Heart left ventricle (tissue), 13 donors: ENCODE measurements around the gene IFIH1.

Source experiments
- POLR2A ChIP-seq, 2 donors: fragments of 450-650 bp; IDR thresholded peaks; one replicate each; pipeline ENCODE4 v1.6.1; 2017; ENCODE audit warnings: antibody characterized with exemption in 2 of 2, mild to moderate bottlenecking in 2 of 2, moderate library complexity in 2 of 2
- TF ChIP-seq, protein P1 (sequence below), 12 donors: fragments of 200-600 bp; sonication (generic) in 4 of 12; IDR thresholded peaks; one replicate each; pipeline versions ENCODE4 v1.5.0 to v1.8.0; 2018 to 2022; ENCODE audit warnings: antibody characterized with exemption in 12 of 12, mild to moderate bottlenecking in 5 of 12
- donor health status: ischemic (EF 13 %, LVEDD 7.1; RV severe dilation, severe dysfunction).
- donor health status: DM: no; HTN: yes; CAD: no.
- donor health status: DM: no; HTN: no; CAD: no.
- donor health status: ischemic (EF 25% LVEDD 6.9; RV normal size, moderate dysfunction).
- donor health status: ischemic (EF 25% LVEDD 5.7; RV mildly dilated, moderate dysfunction).
- donor health status: ischemic (EF 35%, LVEDD 5.7; RV mildly dilated, moderate dysfunction).
- donor health status: nonischemic (EF 11% LVEDD 7.7; RV severe dilation, severe dysfunction).
- donor health status: DM: yes; HTN: yes; CAD: no.
- donor health status: PGD.
- donor health status: ischemic (EF 29% LVEDD 5.4; RV normal size, mild dysfunction).
- donor health status: nonischemic (EF 23%, LVEDD 6.1; RV moderate dilation, normal function).

GRCh38 chr2:162344617-162344950 lies 26.1 kb upstream of the IFIH1 start:
- TF ChIP-seq, protein P1, sequence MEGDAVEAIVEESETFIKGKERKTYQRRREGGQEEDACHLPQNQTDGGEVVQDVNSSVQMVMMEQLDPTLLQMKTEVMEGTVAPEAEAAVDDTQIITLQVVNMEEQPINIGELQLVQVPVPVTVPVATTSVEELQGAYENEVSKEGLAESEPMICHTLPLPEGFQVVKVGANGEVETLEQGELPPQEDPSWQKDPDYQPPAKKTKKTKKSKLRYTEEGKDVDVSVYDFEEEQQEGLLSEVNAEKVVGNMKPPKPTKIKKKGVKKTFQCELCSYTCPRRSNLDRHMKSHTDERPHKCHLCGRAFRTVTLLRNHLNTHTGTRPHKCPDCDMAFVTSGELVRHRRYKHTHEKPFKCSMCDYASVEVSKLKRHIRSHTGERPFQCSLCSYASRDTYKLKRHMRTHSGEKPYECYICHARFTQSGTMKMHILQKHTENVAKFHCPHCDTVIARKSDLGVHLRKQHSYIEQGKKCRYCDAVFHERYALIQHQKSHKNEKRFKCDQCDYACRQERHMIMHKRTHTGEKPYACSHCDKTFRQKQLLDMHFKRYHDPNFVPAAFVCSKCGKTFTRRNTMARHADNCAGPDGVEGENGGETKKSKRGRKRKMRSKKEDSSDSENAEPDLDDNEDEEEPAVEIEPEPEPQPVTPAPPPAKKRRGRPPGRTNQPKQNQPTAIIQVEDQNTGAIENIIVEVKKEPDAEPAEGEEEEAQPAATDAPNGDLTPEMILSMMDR (IDR thresholded peaks at IDR 0.05), result no peak
- no peak for TF ChIP-seq POLR2A (IDR thresholded peaks at IDR 0.05)
